Small intestine (tissue), 7 donors: ENCODE results near the gene CYTIP. TPM values are rescaled to one million over a fixed set of nuclear protein-coding genes. Genes with fewer than 3 reads are reported as not detected.

Experiments
- DNase-seq, 2 donors: peaks; one replicate each; pipeline versions ENCODE4 v3.0.0 to v3.0.0-alpha.2; 2013
- FAIRE-seq: peaks from 2 replicates; lab custom pipeline; 2012; peaks lifted over from hg19 to GRCh38; lab: Jason Lieb, UNC
- H3K27ac ChIP-seq, 3 donors: one replicate each; pipeline ENCODE4 v1.5.1; 2013; ENCODE audit warnings: low read length in 2 of 3, mild to moderate bottlenecking in 2 of 3, control low read depth in 1 of 3, inconsistent platforms in 1 of 3, low read depth in 1 of 3, moderate library complexity in 1 of 3
- H3K27me3 ChIP-seq, 3 donors: one replicate each; pipeline ENCODE4 v1.6.1; 2013; ENCODE audit warnings: low read length in 3 of 3, inconsistent platforms in 1 of 3; ENCODE audit not compliant: control insufficient read depth in 3 of 3, insufficient read depth in 3 of 3
- H3K36me3 ChIP-seq, 3 donors: one replicate each; pipeline ENCODE4 v1.6.1; 2013; ENCODE audit warnings: low read length in 3 of 3, inconsistent platforms in 1 of 3, low read depth in 1 of 3, mild to moderate bottlenecking in 1 of 3, moderate library complexity in 1 of 3; ENCODE audit not compliant: control insufficient read depth in 3 of 3, insufficient read depth in 2 of 3
- H3K4me1 ChIP-seq, 3 donors: one replicate each; pipeline ENCODE4 v1.6.1; 2013; ENCODE audit warnings: low read length in 2 of 3, inconsistent platforms in 1 of 3, low read depth in 1 of 3, mild to moderate bottlenecking in 1 of 3, moderate library complexity in 1 of 3; ENCODE audit not compliant: control insufficient read depth in 3 of 3, insufficient read depth in 2 of 3
- H3K4me3 ChIP-seq, 3 donors: one replicate each; pipeline ENCODE4 v1.5.1; 2013; ENCODE audit warnings: low read length in 3 of 3, control low read depth in 1 of 3, inconsistent platforms in 1 of 3, low read depth in 1 of 3, mild to moderate bottlenecking in 1 of 3, moderate library complexity in 1 of 3
- H3K9me3 ChIP-seq, 2 donors: one replicate each; pipeline ENCODE4 v1.6.1; 2013; ENCODE audit warnings: low read depth in 1 of 2, low read length in 1 of 2; ENCODE audit not compliant: control insufficient read depth in 2 of 2, insufficient read depth in 1 of 2
- WGBS, 3 donors: extraction: QIAGEN DNeasy Blood & Tissue Kit; methylation state at CpG; one replicate each; pipeline ENCODE4 v1.1.7; 2013; 5-methylcytosine and 5-hydroxymethylcytosine counted together
- polyA plus RNA-seq, 4 donors: library from polyadenylated mRNA; stranded (reverse) in 3 of 4; unstranded in 1 of 4; fragments of 200-250 nt in 3 of 4; fragments of 120-200 nt in 1 of 4; gene quantifications; one replicate each; pipeline versions ENCODE4 v1.2.1 to v1.2.3, GENCODE V29; 2013
- donor health status: healthy with polysubstance abuse.
- donor health status: control.
- donor health status: control.
- donor health status: Bipolar disorder and iron deficiency.
- donor health status: healthy.

CYTIP gene
- polyA plus RNA-seq, 4 donors = 9.4 to 19.8 (median 16.6) TPM

GRCh38 chr2:157395811-157396210, 48.1 kb downstream of the CYTIP start:
- H3K4me1 ChIP-seq = peaks cover 0 to 9% (median 0%) of the 10 kb centered on the region in 3 donors
- 11 to 63% (median 37%) methylated on average over 3 of the region's 3 CpGs for WGBS, 3 donors
- H3K36me3 ChIP-seq = no peaks in the 10 kb centered on the region
- DNase-seq = peak; percentile 83 to 84
- no peaks in the 10 kb centered on the region for H3K27me3 ChIP-seq
- FAIRE-seq = no peak
- H3K4me3 ChIP-seq = no peak overlapping the region
- no peaks in the 10 kb centered on the region for H3K9me3 ChIP-seq
- peak overlapping the region in 1 of 3 donors; percentile 56 for H3K27ac ChIP-seq

GRCh38 chr2:157394928-157395327, 49.0 kb downstream of the CYTIP start:
- Histone ChIP-seq H3K36me3 (no peaks in the 10 kb centered on the region), H3K4me1 (peaks cover 0 to 9% (median 0%) of the 10 kb centered on the region in 3 donors), H3K27ac (peak overlapping the region in 1 of 3 donors; percentile 56), H3K4me3 (no peak overlapping the region), H3K27me3 (no peaks in the 10 kb centered on the region), H3K9me3 (no peaks in the 10 kb centered on the region)
- FAIRE-seq (no peak), DNase-seq (peak; percentile 40 to 53)
- WGBS, 3 donors = 75 to 86% (median 76%) methylated on average over 1 of the region's 1 CpG

- DNase-seq (no peak), FAIRE-seq (no peak)
- H3K27me3 ChIP-seq = no peaks in the 10 kb centered on the region
- whole genome bisulfite sequencing, 3 donors = 85 to 98% (median 90%) methylated on average over 3 of the region's 3 CpGs
- no peak overlapping the region for H3K27ac ChIP-seq
- H3K9me3 ChIP-seq = no peaks in the 10 kb centered on the region
- no peaks in the 10 kb centered on the region for H3K36me3 ChIP-seq
- peaks cover 0 to 9% (median 0%) of the 10 kb centered on the region in 3 donors for H3K4me1 ChIP-seq
- H3K4me3 ChIP-seq = no peak overlapping the region
Observed at GRCh38 chr2:157393348-157393747, 50.5 kb downstream of the CYTIP start.

GRCh38 chr2:157388827-157389226, 55.1 kb downstream of the CYTIP start:
- WGBS, 3 donors = 88 to 90% (median 89%) methylated on average over 2 of the region's 2 CpGs
- Histone ChIP-seq H3K27me3 (no peaks in the 10 kb centered on the region), H3K4me3 (no peak overlapping the region), H3K9me3 (peaks cover 0 to 3% of the 10 kb centered on the region in 2 donors), H3K36me3 (no peaks in the 10 kb centered on the region), H3K27ac (no peak overlapping the region), H3K4me1 (no peaks in the 10 kb centered on the region)
- FAIRE-seq (no peak), DNase-seq (no peak)

- Histone ChIP-seq H3K27me3 (no peaks in the 10 kb centered on the region), H3K27ac (no peak overlapping the region), H3K4me3 (no peak overlapping the region), H3K36me3 (no peaks in the 10 kb centered on the region), H3K9me3 (peaks cover 0 to 3% of the 10 kb centered on the region in 2 donors), H3K4me1 (no peaks in the 10 kb centered on the region)
- no peak for DNase-seq
- 76 to 89% (median 80%) methylated on average over 1 of the region's 1 CpG for WGBS, 3 donors
- no peak for FAIRE-seq
Observed at GRCh38 chr2:157386747-157387146, 57.1 kb downstream of the CYTIP start.

- Histone ChIP-seq H3K4me1 (no peaks in the 10 kb centered on the region), H3K27ac (no peak overlapping the region), H3K9me3 (peaks cover 0 to 3% of the 10 kb centered on the region in 2 donors), H3K27me3 (no peaks in the 10 kb centered on the region), H3K4me3 (no peak overlapping the region), H3K36me3 (no peaks in the 10 kb centered on the region)
- DNase-seq = no peak
- 60 to 83% (median 83%) methylated on average over 1 of the region's 1 CpG for WGBS, 3 donors
- no peak for FAIRE-seq
Observed at GRCh38 chr2:157386247-157386646, 57.6 kb downstream of the CYTIP start.

- FAIRE-seq = no peak
- no peaks in the 10 kb centered on the region for H3K27me3 ChIP-seq
- no peak overlapping the region for H3K4me3 ChIP-seq
- peaks cover 0 to 21% of the 10 kb centered on the region in 2 donors for H3K9me3 ChIP-seq
- peaks cover 0 to 3% (median 0%) of the 10 kb centered on the region in 3 donors for H3K4me1 ChIP-seq
- H3K27ac ChIP-seq = no peak overlapping the region
- H3K36me3 ChIP-seq = no peaks in the 10 kb centered on the region
- 81 to 97% (median 86%) methylated on average over 2 of the region's 2 CpGs for WGBS, 3 donors
- no peak for DNase-seq
Observed at GRCh38 chr2:157377861-157378260, 66.0 kb downstream of the CYTIP start.

GRCh38 chr2:157376041-157376440, 67.8 kb downstream of the CYTIP start:
- H3K36me3 ChIP-seq = no peaks in the 10 kb centered on the region
- peak in 1 of 2 donors; percentile 66 for DNase-seq
- H3K27me3 ChIP-seq = no peaks in the 10 kb centered on the region
- peaks cover 0 to 3% (median 0%) of the 10 kb centered on the region in 3 donors for H3K4me1 ChIP-seq
- WGBS, 3 donors = 27 to 48% (median 37%) methylated on average over 3 of the region's 3 CpGs
- H3K9me3 ChIP-seq = peaks cover 0 to 21% of the 10 kb centered on the region in 2 donors
- H3K27ac ChIP-seq = no peak overlapping the region
- H3K4me3 ChIP-seq = no peak overlapping the region
- no peak for FAIRE-seq

- H3K4me1 ChIP-seq = peaks cover 0 to 3% (median 0%) of the 10 kb centered on the region in 3 donors
- WGBS, 3 donors = 86 to 100% (median 98%) methylated on average over 1 of the region's 1 CpG
- peaks cover 0 to 21% of the 10 kb centered on the region in 2 donors for H3K9me3 ChIP-seq
- no peak overlapping the region for H3K4me3 ChIP-seq
- no peaks in the 10 kb centered on the region for H3K27me3 ChIP-seq
- no peaks in the 10 kb centered on the region for H3K36me3 ChIP-seq
- DNase-seq (no peak), FAIRE-seq (no peak)
- H3K27ac ChIP-seq = no peak overlapping the region
Observed at GRCh38 chr2:157375384-157375783, 68.5 kb downstream of the CYTIP start.
